Adrenal gland (tissue), 12 donors: ENCODE data around the gene NARF. TPM values are rescaled to one million over a fixed set of nuclear protein-coding genes. Genes with fewer than 3 reads are reported as not detected.

Experiments
- DNase-seq, 7 donors: peaks; one replicate each; pipeline ENCODE4 v3.0.0-alpha.2; 2019 to 2020
- H3K27ac ChIP-seq, 5 donors: fragments of 200-600 bp; sonication (generic) in 4 of 5; 1 replicate in 3 of 5; 2 replicates in 2 of 5; pipeline versions ENCODE4 v1.5.1 to v1.8.0; 2016 to 2020; ENCODE audit warnings: mild to moderate bottlenecking in 1 of 5
- H3K27me3 ChIP-seq: fragments of 200-600 bp; 2 replicates; pipeline ENCODE4 v1.8.0; 2021
- H3K36me3 ChIP-seq, 2 donors: fragments of 200-600 bp; replicated peaks in 1 of 2; 1 replicate in 1 of 2; 2 replicates in 1 of 2; pipeline versions ENCODE4 v1.5.1 to v1.8.0; 2018 to 2022
- H3K4me1 ChIP-seq, 2 donors: fragments of 200-600 bp; replicated peaks in 1 of 2; 1 replicate in 1 of 2; 2 replicates in 1 of 2; pipeline versions ENCODE4 v1.5.1 to v1.8.0; 2018 to 2021
- H3K4me3 ChIP-seq, 4 donors: fragments of 200-600 bp; sonication (generic) in 3 of 4; one replicate each; pipeline ENCODE4 v1.5.1; 2016 to 2018
- H3K9me3 ChIP-seq, 3 donors: fragments of 200-600 bp; sonication (generic) in 1 of 3; replicated peaks in 1 of 3; 1 replicate in 2 of 3; 2 replicates in 1 of 3; pipeline versions ENCODE4 v1.5.1 to v1.8.0; 2016 to 2021
- POLR2A ChIP-seq, 2 donors: fragments of 450-650 bp; IDR thresholded peaks; one replicate each; pipeline ENCODE4 v1.6.1; 2017; ENCODE audit warnings: antibody characterized with exemption in 2 of 2, mild to moderate bottlenecking in 2 of 2, moderate library complexity in 1 of 2
- WGBS, 4 donors: extraction: QIAGEN DNeasy Blood & Tissue Kit in 2 of 4; methylation state at CpG; one replicate each; pipeline versions ENCODE4 v1.1.5 to v1.1.7; 2013 to 2017; 5-methylcytosine and 5-hydroxymethylcytosine counted together
- intact Hi-C, 2 donors: fragments of 100-400 bp; cut with DNase I; formaldehyde crosslinking; loops; one replicate each; pipeline versions ENCODE4 v1.14.1 to v1.15.0; 2022 to 2023
- polyA plus RNA-seq, 3 donors: library from polyadenylated mRNA; stranded (reverse); fragments of 200-250 nt in 2 of 3; fragments of 350-450 nt in 1 of 3; fragmentation: Illumina TruSeq in 1 of 3; extraction: RNeasy Lipid Tissue Mini Kit (QIAGEN cat#74804) in 1 of 3; gene quantifications; one replicate each; pipeline ENCODE4 v1.2.3, GENCODE V29; 2013 to 2014
- total RNA-seq, 9 donors: library from RNA; depleted of rRNA in 4 of 9; stranded (reverse); fragments of >200 nt in 4 of 9; fragments of 120-200 nt in 1 of 9; fragmentation: NEBNext Ultra II Directional in 1 of 9; extraction: Animal tissue kit (Norgen Biotek cat#: 25700) in 1 of 9; gene quantifications; one replicate each; pipeline versions ENCODE4 v1.1.0 to v1.2.4, GENCODE V29; 2013 to 2023
- TF ChIP-seq, protein P1 (sequence below), 6 experiments: fragments of 450-650 bp in 4 of 6; fragments of 200-600 bp in 2 of 6; sonication (generic) in 1 of 6; IDR thresholded peaks; 1 replicate in 5 of 6; 2 replicates in 1 of 6; pipeline versions ENCODE4 v1.5.1 to v1.8.0; 2016 to 2021; ENCODE audit warnings: antibody characterized with exemption in 6 of 6, mild to moderate bottlenecking in 2 of 6, moderate library complexity in 1 of 6
- donor health status: healthy with polysubstance abuse.
- donor health status: Bipolar disorder and iron deficiency.
- donor health status: DM: yes; HTN: yes; CAD: no.
- donor health status: DM: no; HTN: no; CAD: no.
- donor health status: DM: no; HTN: no; CAD: no.
- donor health status: DM: yes; HTN: yes; CAD: no.

The NARF gene
- total and polyA plus RNA-seq, 12 donors: 21.8 to 198 (median 55.1) TPM

GRCh38 chr17:82470065-82470464 lies 11.5 kb downstream of the NARF start:
- whole genome bisulfite sequencing, 4 donors: 96 to 99% (median 98%) methylated on average over 7 of the region's 7 CpGs
- intact Hi-C loops: no loop called here
- Histone ChIP-seq H3K27me3 (no peaks in the 10 kb centered on the region), H3K4me1 (peaks cover 3 to 7% of the 10 kb centered on the region in 2 donors), H3K9me3 (no peaks in the 10 kb centered on the region), H3K36me3 (peaks cover 0 to 88% of the 10 kb centered on the region in 2 donors), H3K27ac (no peak overlapping the region), H3K4me3 (no peak overlapping the region)
- no peak for DNase-seq
- TF ChIP-seq POLR2A (IDR thresholded peaks at IDR 0.05): no peak
- TF ChIP-seq, protein P1, sequence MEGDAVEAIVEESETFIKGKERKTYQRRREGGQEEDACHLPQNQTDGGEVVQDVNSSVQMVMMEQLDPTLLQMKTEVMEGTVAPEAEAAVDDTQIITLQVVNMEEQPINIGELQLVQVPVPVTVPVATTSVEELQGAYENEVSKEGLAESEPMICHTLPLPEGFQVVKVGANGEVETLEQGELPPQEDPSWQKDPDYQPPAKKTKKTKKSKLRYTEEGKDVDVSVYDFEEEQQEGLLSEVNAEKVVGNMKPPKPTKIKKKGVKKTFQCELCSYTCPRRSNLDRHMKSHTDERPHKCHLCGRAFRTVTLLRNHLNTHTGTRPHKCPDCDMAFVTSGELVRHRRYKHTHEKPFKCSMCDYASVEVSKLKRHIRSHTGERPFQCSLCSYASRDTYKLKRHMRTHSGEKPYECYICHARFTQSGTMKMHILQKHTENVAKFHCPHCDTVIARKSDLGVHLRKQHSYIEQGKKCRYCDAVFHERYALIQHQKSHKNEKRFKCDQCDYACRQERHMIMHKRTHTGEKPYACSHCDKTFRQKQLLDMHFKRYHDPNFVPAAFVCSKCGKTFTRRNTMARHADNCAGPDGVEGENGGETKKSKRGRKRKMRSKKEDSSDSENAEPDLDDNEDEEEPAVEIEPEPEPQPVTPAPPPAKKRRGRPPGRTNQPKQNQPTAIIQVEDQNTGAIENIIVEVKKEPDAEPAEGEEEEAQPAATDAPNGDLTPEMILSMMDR (IDR thresholded peaks at IDR 0.05): no peak

- Histone ChIP-seq H3K27me3 (no peaks in the 10 kb centered on the region), H3K9me3 (no peaks in the 10 kb centered on the region), H3K27ac (no peak overlapping the region), H3K36me3 (peaks cover 0 to 77% of the 10 kb centered on the region in 2 donors), H3K4me1 (no peaks in the 10 kb centered on the region), H3K4me3 (no peak overlapping the region)
- WGBS, 4 donors: 86 to 91% (median 90%) methylated on average over 11 of the region's 11 CpGs
- no peak for TF ChIP-seq POLR2A (IDR thresholded peaks at IDR 0.05)
- TF ChIP-seq, protein P1 (IDR thresholded peaks at IDR 0.05): no peak
- intact Hi-C loops: no loop called here
- DNase-seq: no peak
These were observed 15.9 kb downstream of the NARF start for GRCh38 chr17:82474223-82475010.

- no peak overlapping the region for H3K4me3 ChIP-seq
- no peak overlapping the region for H3K27ac ChIP-seq
- H3K27me3 ChIP-seq: no peaks in the 10 kb centered on the region
- DNase-seq: no peak
- no peaks in the 10 kb centered on the region for H3K4me1 ChIP-seq
- intact Hi-C loops: no loop called here
- peaks cover 0 to 79% of the 10 kb centered on the region in 2 donors for H3K36me3 ChIP-seq
- H3K9me3 ChIP-seq: no peaks in the 10 kb centered on the region
- TF ChIP-seq, protein P1 (IDR thresholded peaks at IDR 0.05): no peak
- TF ChIP-seq POLR2A (IDR thresholded peaks at IDR 0.05): no peak
- WGBS, 4 donors: 88 to 97% (median 92%) methylated on average over 5 to 8 of the region's 8 CpGs
These were observed 16.9 kb downstream of the NARF start for GRCh38 chr17:82475458-82475857.

GRCh38 chr17:82477934-82478333 lies 19.4 kb downstream of the NARF start:
- H3K27ac ChIP-seq: no peak overlapping the region
- no peak overlapping the region for H3K4me3 ChIP-seq
- 93 to 97% (median 95%) methylated on average over 6 to 8 of the region's 8 CpGs for WGBS, 4 donors
- H3K27me3 ChIP-seq: no peaks in the 10 kb centered on the region
- no peaks in the 10 kb centered on the region for H3K4me1 ChIP-seq
- DNase-seq: no peak
- intact Hi-C loops: no loop called here
- no peaks in the 10 kb centered on the region for H3K9me3 ChIP-seq
- TF ChIP-seq, protein P1 (IDR thresholded peaks at IDR 0.05): no peak
- TF ChIP-seq POLR2A (IDR thresholded peaks at IDR 0.05): no peak
- H3K36me3 ChIP-seq: peaks cover 0 to 83% of the 10 kb centered on the region in 2 donors
